HepG2 (cell line): ENCODE data around the gene RECQL. TPM values are rescaled to one million over a fixed set of nuclear protein-coding genes. Genes with fewer than 3 reads are reported as not detected.
A peak's percentile ranks its signal among the peaks of the same experiment; 100 is the strongest.

Source experiments
- DDIT3 ChIP-seq: sonication (generic); formaldehyde crosslinking; IDR thresholded peaks from 2 replicates; pipeline ENCODE4 v1.4.0; 2020; ENCODE audit warnings: mild to moderate bottlenecking, missing genetic modification reagents
- ELF3 ChIP-seq: IDR thresholded peaks from 2 replicates; pipeline ENCODE4 v1.6.1; 2016; ENCODE audit warnings: missing genetic modification reagents, missing compliant biosample characterization
- GZF1 ChIP-seq: sonication (generic); formaldehyde crosslinking; IDR thresholded peaks from 2 replicates; pipeline ENCODE4 v1.5.1; 2020; ENCODE audit warnings: mild to moderate bottlenecking, missing genetic modification reagents
- HBP1 ChIP-seq: IDR thresholded peaks from 2 replicates; pipeline ENCODE4 v1.6.1; 2016; ENCODE audit warnings: low read depth, control low read depth
- NCOA1 ChIP-seq: sonication (generic); formaldehyde crosslinking; IDR thresholded peaks from 2 replicates; pipeline ENCODE4 v1.9.0; 2021; ENCODE audit warnings: missing genetic modification reagents
- NR1H2 ChIP-seq: sonication (generic); formaldehyde crosslinking; IDR thresholded peaks from 2 replicates; pipeline ENCODE4 v1.8.1; 2022; ENCODE audit warnings: low read depth, missing genetic modification reagents, borderline replicate concordance
- RERE ChIP-seq: IDR thresholded peaks from 2 replicates; pipeline ENCODE4 v1.6.1; 2016; ENCODE audit warnings: low read depth, missing genetic modification reagents, missing compliant biosample characterization
- SRSF1 ChIP-seq: fragments of 200-400 bp; formaldehyde crosslinking; optimal IDR thresholded peaks from 2 replicates; pipeline ENCODE3; 2017; ENCODE audit warnings: mild to moderate bottlenecking, low read depth, low read length, moderate library complexity
- ZBTB40 ChIP-seq, 2 experiments: fragments of 450-650 bp in 1 of 2; sonication (generic) in 1 of 2; formaldehyde crosslinking in 1 of 2; IDR thresholded peaks; 2 replicates each; pipeline versions ENCODE4 v1.6.1 to v1.8.0; 2016 to 2022; ENCODE audit warnings: antibody characterized with exemption in 1 of 2, mild to moderate bottlenecking in 1 of 2, missing genetic modification reagents in 1 of 2
- ZNF180 ChIP-seq: sonication (generic); formaldehyde crosslinking; IDR thresholded peaks from 2 replicates; pipeline ENCODE4 v1.4.0; 2020; ENCODE audit warnings: low read depth, missing genetic modification reagents, borderline replicate concordance
- ZNF605 ChIP-seq: sonication (generic); formaldehyde crosslinking; IDR thresholded peaks from 2 replicates; pipeline ENCODE4 v1.8.0; 2022; ENCODE audit warnings: mild to moderate bottlenecking, missing genetic modification reagents
- polyA plus RNA-seq, 8 experiments: library from polyadenylated mRNA; depleted of rRNA in 3 of 8; stranded (reverse) in 7 of 8; unstranded in 1 of 8; fragments of >200 nt; fragmentation: Illumina TruSeq in 4 of 8; extraction: Trizol in 4 of 8; gene quantifications; 2 replicates each; pipeline versions ENCODE4 v1.2.1 to v1.2.3, GENCODE V29; 2011 to 2016; ENCODE audit warnings: low read depth in 4 of 8, missing spikeins in 1 of 8, mixed read lengths in 1 of 8; ENCODE audit not compliant: insufficient read depth in 1 of 8
- total RNA-seq, 5 experiments: library from RNA; depleted of rRNA; stranded (reverse); fragments of >200 nt; fragmentation: Illumina TruSeq; extraction: Trizol; gene quantifications; 2 replicates each; pipeline ENCODE4 v1.2.3, GENCODE V29; 2016; ENCODE audit warnings: low read depth in 1 of 5

The RECQL gene
- total and polyA plus RNA-seq, 2 of the 13 experiments (the other 11 are each of a cell fraction or from before 2014, with no cell fraction given), result 7.2 to 41.5 TPM

GRCh38 chr12:21501258-21502163 lies at the start of gene RECQL, which contains the start of gene GOLT1B (continued):
- no peak for TF ChIP-seq RERE (CRISPR knock-in tag)
- no peak for TF ChIP-seq NCOA1
- TF ChIP-seq SRSF1, result peak; percentile 43
- peak; percentile 56 for TF ChIP-seq ZNF605 (CRISPR knock-in tag)
- TF ChIP-seq HBP1 (CRISPR knock-in tag), result peak; percentile 96
- no peak for TF ChIP-seq ZNF180 (CRISPR knock-in tag)
- TF ChIP-seq DDIT3, result no peak
- peak; percentile 68; the same call in 1 of the 2 replicates for TF ChIP-seq ELF3 (CRISPR knock-in tag)
- no peak for TF ChIP-seq GZF1 (CRISPR knock-in tag)
- no peak for TF ChIP-seq ZBTB40 (IDR thresholded peaks at IDR 0.05)
- TF ChIP-seq ZBTB40 (CRISPR knock-in tag; IDR thresholded peaks at IDR 0.05), result peak; percentile 78; the same call in 1 of the 2 replicates
- TF ChIP-seq NR1H2 (CRISPR knock-in tag), result no peak
